IPS DF 4.7 (cell line): Measurements from ENCODE around the gene ANO6.

Experiments
- DNase-seq: peaks from one replicate; pipeline ENCODE4 v3.0.0-alpha.2; 2013; ENCODE audit warnings: low spot score; ENCODE audit errors: extremely low read depth

Gene ANO6

DNA sequence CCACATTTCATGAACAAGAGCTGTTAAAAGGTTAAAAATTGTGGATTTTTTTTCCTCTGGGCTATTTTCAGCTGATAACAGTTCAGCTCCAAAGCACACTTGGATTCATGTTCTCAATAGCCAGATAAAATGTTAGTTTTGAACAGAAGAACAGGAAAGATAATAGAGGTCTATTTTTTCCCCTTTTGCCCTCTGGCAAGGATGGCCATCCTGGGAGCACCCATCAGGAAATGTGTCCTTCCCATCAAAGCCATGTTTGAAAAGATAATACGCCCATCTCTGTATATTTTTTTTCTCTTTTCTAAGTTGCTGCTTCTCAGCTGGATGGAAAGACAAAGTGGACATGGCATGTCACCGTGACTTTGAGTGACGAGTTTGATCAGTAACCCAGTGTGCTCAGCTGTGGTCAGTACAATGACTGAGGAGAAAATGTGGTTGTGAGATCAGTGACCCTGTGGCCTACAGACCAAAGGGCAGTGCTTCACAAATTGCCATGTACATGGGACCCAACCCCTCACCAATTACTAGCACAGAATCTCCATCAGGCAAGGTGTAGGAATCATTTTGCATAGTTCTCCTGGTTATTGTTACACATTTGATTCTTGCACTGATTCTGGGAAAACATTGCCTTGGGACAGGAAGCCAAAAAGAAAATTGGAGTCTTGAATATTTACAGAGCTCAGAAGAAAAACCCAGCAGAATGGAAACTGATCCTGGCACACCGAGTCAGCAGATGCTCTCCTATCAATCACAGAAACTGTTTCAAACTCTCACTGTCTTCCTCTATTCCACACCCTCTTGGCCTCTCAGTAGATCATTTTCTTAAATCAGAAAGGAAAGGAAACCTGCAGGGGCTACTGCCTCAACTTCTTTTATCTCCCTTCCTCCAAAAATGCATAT, 64.3 kb downstream of the ANO6 start:
- DNase-seq = no peak

DNA sequence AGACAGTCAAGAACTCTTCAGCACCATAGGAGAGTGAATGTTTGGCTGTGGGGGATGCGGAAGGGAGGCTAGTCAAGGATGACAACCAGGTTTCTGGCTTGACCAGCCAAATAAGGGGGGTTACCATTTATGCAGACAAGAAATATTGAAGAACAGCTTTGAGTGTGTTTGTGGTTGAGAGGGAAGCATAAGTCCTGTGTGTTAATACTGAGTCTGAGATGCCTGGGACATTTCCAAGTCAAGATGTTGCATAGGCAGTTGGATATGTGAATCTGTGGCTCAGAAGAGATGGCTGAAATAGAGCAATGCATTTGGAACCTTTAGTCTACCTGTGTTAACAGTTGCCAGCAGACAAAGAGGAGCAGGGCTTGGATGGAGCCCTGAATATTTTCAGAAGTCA, 66.1 kb downstream of the ANO6 start:
- DNase-seq = no peak

DNA sequence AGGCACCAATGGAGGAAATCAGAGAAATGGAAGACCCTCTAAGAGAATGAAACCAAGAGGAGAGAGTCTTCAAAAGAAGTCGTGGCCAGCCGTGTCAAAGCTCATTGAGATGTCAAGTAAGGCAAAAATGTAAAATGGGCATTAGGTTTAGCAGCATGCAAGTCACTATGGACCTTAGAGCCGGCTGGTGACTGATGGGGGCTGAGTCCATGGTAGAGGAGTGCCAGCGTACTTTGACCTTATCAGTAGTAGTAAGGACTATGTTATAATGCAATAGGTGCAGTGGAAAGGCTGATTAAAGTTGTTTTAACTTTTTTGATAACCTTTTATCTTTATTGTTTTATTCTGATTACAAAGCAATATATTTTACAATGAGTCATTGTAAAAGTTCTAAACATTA, 66.5 kb downstream of the ANO6 start:
- DNase-seq = no peak

GRCh38 chr12:45284096-45284901, 68.4 kb downstream of the ANO6 start:
- DNase-seq = no peak

- DNase-seq = no peak
Observed at GRCh38 chr12:45285717-45286116, 69.8 kb downstream of the ANO6 start.

DNA sequence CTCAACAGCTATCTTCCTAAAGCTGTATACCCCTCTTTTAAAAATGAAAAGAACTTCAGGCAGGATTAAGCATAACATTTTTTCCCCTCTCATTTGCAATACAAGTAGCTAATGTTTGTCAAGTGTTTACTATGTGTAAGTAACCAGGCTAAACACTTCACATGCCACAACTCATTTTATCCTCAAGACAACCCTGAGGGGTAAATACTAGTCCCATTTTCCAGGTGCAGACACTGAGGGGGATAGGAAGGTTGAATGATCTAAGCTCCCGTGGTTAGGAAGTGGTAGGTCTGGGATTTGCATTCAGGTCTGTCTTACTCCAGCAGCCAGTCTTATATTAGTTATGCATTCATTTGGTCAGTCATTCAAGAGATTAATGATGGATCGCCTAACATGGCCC, 70.7 kb downstream of the ANO6 start:
- no peak for DNase-seq

GRCh38 chr12:45289245-45290215, 73.6 kb downstream of the ANO6 start:
- no peak for DNase-seq

GRCh38 chr12:45290216-45290605, 74.3 kb downstream of the ANO6 start:
- DNase-seq = no peak

- no peak for DNase-seq
Observed at GRCh38 chr12:45291518-45291917, 75.6 kb downstream of the ANO6 start.

DNA sequence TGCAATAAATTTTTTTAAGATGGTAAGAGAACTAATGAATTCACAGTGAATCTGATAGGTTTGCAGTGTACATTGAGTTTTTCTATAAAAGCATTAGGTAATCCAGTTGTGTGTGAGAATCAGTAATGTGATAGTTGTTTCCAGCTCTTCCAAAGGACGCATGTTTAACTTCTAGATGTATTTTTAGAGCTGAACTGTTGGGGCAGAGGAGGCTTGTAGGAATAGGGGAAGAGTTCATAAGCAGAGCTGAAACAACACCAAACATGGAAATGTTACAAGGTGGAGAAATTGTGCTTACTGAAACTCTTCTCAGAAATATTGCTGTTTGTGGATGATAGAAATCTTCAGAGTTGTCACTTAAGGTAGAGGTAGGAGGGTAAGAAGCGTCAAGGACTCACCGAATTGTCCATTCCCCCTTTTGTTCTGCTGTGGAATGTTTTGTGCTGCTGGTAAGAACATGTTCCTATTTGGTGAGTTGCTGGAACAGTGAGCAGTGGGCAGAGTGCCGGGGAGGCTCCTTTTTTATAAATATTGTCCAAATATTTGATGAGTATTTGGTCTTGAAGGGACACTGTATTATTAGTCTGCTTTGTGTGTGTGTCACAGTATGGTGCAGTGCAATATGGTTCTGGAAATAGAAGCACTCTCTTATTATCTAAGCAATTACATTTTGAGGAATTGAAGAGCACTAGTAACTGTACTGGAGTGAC, 76.7 kb downstream of the ANO6 start:
- no peak for DNase-seq

DNA sequence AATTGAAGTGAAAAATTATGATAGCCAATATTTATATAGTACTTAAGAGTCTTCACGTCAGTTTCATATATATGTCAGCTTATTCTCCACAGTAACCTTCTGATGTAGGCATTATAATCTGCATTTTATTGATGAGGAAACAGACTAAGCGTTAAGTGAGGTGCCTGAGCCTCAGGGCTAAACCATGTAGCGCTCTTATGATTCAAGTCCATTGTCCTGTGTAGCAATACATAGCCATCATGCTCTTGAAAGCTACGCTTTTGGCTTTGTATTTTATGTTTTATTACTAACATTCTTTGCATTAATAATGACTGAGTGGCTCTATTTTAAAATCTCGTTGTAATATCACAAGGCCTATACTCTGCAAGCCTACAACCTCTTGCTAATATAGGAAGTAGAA, 79.0 kb downstream of the ANO6 start:
- no peak for DNase-seq

GRCh38 chr12:45296046-45296586, 80.2 kb downstream of the ANO6 start:
- DNase-seq = no peak

DNA sequence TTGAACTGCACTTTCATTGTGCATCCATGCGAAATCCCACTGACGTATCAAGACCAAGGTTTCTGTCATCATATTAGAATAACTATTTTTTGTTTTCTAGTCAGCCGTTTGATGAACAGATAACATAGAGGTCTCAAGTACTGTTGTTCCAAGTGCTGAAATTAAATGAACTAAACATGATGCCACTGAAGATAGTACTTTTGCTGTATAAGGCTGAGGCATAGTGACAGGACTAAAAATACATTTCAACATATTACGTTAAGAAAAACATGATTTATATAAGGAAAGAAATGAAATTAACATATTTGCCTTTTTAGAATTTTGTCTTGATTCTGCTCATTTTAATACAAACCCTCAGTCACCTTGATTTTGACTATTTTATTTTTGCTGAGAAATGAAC, 82.2 kb downstream of the ANO6 start:
- no peak for DNase-seq

DNA sequence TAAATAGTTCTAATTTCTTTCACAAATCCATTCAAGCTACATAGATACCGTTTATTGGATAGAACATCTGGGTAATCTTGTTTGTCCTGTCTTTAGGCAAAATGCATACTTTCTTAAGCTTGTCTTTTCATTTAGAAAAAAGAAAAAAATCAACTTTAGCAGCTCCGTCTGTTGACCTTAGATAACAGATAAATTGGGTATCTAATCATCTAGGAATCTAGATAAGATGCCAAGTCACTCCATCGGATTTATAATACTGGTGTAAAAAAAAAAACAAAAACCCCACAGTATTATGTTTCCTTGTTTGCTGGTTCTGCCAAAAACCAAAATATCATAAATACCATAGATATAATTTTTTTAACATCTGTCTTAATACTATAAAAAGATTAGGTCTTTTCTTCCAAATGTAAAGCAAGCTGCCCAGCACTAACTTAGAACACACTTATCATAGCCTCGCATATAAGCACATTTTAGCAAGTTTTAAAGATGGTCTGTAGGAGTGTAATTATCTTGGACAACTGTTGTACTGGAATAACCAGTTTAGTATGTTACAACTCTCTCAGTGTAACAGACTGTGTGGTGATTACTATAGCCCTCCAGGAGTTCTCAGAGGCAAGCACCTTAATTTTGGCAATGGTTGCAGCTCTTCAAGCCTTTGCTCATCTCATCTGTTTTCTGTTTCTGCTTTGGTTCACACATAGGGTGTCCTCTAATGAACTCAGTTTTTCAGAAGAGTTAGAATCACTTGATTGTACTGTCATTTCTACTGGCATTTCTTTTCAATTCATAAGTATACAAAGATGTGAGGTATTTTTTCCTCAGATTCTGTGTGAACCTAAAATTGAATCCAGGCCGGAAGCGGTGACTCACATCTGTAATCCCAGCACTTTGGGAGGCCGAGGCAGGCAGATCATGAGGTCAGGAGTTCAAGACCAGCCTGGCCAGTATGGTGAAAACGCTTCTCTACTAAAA, 83.1 kb downstream of the ANO6 start:
- DNase-seq = no peak

DNA sequence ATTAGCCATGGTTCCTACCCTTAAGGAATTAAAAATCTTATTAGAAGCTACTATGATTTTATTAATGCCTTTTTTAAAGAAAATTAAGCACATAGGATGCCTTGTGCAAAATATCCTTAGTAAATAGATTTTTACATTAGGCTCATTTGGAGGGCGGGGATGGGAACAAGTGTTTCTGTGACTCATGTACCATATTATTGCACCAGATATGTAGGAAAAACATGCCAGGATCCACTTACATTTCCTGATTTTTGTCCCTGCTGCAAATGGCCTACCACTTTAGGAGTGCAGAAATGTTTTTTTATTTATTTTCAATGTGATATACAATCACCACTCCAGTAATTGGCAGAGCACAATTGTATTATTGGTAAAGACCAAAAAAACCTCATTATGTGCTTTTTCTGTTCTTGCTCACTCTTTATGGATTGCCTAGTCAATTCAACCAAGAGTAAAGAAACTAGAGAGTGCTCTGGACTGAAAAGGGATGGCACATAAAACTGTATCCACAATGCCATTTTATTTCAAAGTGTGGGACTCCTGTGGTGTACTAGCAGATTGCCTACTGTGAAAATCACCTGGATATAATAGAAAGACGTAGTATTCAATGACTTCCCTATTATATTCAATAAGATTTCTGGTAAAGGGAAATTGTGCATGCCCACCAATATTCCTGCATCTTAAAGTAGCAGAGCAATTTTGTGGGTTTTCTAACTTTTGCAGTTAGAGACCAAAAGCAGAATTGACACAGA, 86.9 kb downstream of the ANO6 start:
- no peak for DNase-seq

DNA sequence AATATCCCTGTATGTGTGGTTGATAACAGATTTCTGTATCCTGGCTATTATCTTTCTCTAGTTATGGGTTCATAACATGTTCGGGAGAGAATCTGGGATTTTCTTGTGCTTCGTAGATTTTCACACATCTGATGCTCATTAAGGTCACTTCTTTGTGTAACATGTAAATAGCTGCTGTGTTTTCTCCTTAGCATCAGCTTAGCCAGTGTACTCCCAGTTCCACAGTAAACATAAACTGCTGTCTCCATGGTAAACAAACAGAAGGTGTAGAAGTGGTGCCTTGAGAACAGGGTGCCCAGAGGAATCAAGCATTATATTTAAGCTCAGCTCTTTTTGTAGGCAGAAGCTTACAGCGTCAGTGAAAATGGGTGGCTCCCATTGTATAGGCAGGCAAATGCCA, 88.0 kb downstream of the ANO6 start:
- no peak for DNase-seq

- no peak for DNase-seq
Observed at GRCh38 chr12:45304514-45305178, 88.8 kb downstream of the ANO6 start.

DNA sequence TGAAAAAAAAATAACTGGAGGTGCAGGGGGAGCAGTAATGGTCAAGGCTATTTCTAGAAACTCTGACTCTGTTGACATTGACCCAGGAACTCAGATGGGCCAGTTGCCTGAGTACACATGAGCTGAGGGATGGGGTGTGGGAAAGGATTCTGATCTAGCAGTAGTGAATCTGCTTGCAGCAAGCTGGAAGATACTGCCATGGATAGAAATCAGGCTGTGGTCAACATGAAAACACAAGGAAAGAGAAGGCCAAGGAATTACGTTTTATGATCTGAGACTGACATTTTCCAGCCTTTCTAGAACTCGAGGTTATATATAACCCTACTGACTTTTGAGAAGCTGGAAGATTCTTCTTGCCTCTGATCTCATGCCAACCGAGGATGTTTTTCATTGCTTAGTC, 90.0 kb downstream of the ANO6 start:
- no peak for DNase-seq
